GM12872 (cell line): ENCODE results near the gene PROX1.

Source experiments
- TF ChIP-seq, protein P1 (sequence below): IDR thresholded peaks from 3 replicates; pipeline ENCODE4 v1.5.1; 2011; ENCODE audit warnings: low read depth, mild to moderate bottlenecking, low read length, moderate library complexity; ENCODE audit not compliant: insufficient read depth

The PROX1 gene

DNA sequence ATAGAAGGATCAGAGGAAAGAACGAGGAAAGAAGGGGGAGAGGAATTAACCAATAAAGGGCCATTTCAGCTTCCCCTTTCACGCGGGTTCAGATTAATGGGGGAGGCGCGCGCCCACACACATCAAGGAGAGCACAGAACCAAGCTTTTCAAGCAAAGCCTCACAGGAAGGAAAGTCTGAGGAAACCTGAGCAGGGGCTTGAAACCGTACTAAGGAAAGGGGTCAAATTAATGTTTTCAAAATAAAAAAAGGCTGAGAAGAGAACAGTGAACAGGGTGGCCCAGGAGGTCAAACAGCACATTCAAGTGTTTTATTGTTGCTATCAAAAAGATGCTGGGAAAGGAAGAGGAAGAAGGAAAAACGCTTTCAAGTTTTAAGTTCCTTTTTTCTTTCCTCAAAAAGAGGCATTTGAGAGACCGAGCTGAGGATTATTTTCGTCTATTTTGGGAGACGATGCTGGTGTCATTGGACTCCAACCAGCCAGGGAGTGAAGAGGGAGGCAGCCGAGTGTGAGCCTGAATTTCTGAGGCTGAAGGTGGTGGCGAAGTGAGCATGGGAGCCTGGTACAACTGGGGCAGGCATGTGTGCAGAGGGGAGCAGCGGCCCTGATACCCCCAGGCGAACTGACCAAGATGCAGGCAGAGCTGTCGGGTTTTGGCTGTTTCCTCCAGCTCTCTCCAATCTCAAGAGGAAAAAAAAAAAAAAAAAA, 88.4 kb downstream of the PROX1 start:
- TF ChIP-seq, protein P1, sequence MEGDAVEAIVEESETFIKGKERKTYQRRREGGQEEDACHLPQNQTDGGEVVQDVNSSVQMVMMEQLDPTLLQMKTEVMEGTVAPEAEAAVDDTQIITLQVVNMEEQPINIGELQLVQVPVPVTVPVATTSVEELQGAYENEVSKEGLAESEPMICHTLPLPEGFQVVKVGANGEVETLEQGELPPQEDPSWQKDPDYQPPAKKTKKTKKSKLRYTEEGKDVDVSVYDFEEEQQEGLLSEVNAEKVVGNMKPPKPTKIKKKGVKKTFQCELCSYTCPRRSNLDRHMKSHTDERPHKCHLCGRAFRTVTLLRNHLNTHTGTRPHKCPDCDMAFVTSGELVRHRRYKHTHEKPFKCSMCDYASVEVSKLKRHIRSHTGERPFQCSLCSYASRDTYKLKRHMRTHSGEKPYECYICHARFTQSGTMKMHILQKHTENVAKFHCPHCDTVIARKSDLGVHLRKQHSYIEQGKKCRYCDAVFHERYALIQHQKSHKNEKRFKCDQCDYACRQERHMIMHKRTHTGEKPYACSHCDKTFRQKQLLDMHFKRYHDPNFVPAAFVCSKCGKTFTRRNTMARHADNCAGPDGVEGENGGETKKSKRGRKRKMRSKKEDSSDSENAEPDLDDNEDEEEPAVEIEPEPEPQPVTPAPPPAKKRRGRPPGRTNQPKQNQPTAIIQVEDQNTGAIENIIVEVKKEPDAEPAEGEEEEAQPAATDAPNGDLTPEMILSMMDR, result no peak

DNA sequence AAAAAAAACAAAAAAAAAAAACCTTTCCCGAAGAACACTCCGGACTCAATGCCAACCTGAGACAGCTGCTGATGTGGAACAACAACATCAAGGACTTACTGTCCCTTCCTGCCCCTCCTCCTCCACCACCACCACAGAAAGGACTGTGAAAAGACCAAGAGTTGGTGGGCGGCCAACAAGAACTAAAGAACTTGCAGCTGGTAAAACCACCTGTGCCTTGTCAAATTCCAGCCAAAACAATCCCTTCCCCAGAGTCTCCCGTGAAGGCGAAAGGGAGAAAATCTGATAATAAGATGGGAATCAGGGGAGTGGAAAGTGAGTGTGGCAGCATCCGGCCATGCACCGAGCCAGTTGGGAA, 88.9 kb downstream of the PROX1 start:
- TF ChIP-seq, protein P1, result no peak

DNA sequence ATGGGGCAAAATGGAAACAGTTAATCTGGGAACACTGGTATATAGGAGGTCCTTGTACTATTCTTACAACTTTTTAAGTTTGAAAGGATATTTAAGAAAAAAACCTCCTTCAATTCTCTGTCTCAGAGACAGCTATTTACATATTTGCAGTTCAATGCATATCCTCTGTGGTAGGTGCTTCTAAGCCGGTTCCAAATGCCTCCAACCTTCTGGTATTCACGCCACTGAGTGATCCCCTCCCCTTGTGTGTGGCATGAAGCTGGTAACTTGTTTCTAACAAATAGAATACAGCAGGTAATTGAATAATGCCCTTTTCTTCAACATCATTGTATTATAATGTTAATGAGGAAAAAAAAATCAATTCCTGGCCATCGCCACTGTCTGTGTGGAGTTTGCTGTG, 91.2 kb downstream of the PROX1 start:
- TF ChIP-seq, protein P1, result no peak

DNA sequence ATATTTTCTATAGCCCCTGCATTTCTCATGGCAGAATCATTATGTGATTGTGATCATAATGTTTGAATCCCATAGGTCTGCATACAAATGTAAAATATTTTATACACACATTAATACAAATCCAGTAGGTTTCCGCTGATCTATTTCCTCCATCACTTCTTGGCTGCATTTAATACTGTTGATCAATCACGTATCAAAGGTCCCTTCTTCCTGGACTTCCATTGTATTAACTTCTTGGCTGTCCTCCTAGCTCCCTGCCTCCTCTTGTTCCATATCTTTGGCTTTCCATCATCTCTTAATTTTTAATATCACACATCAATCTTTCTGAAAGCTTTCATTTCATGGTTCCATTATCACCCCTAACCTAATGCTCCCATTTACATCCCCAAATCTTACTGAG, 97.6 kb downstream of the PROX1 start:
- TF ChIP-seq, protein P1, result no peak

DNA sequence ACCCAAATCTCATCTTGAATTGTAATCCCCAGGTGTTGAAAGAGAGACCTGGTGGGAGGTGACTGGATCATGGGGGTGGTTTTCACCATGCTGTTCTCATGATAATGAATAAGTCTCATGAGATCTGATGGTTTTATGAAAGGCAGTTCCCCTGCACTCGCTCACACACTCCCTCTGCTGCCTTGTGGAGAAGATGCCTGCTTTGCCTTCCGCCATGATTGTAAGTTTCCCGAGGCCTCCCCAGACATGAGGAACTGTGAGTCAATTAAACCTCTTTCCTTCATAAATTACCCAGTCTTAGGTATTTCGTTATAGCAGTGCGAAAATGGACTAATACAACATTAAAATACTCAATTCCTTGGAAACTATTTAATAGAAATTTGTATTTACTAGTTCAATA, 99.2 kb downstream of the PROX1 start:
- TF ChIP-seq, protein P1, result no peak
